Lung (tissue), 12 donors: ENCODE results near the gene NRCAM. TPM values are rescaled to one million over a fixed set of nuclear protein-coding genes. Genes with fewer than 3 reads are reported as not detected.
A peak's percentile ranks its signal among the peaks of the same experiment; 100 is the strongest.

Source experiments
- ATAC-seq: fragments of 200-7000 bp; cut with Tn5 transposase; one replicate; pipeline ENCODE4 v1.9.1; 2020; ENCODE audit warnings: moderate number of reproducible peaks; ENCODE audit not compliant: insufficient read depth, low FRiP score
- DNase-seq, 3 donors: peaks; one replicate each; pipeline ENCODE4 v3.0.0-alpha.2; 2013 to 2017
- H3K27ac ChIP-seq, 2 donors: one replicate each; pipeline ENCODE4 v1.5.1; 2013; ENCODE audit warnings: mild to moderate bottlenecking in 2 of 2, moderate library complexity in 2 of 2, control low read depth in 1 of 2, inconsistent platforms in 1 of 2, low read depth in 1 of 2, low read length in 1 of 2
- H3K27me3 ChIP-seq, 3 donors: one replicate each; pipeline ENCODE4 v1.5.1; 2013; ENCODE audit warnings: low read length in 2 of 3; ENCODE audit not compliant: control insufficient read depth in 3 of 3, insufficient read depth in 3 of 3
- H3K36me3 ChIP-seq, 4 donors: one replicate each; pipeline ENCODE4 v1.5.1; 2013; ENCODE audit warnings: low read length in 4 of 4, mild to moderate bottlenecking in 1 of 4, moderate library complexity in 1 of 4; ENCODE audit not compliant: control insufficient read depth in 4 of 4, insufficient read depth in 4 of 4
- H3K4me1 ChIP-seq, 5 donors: one replicate each; pipeline ENCODE4 v1.5.1; 2013; ENCODE audit warnings: low read length in 5 of 5, mild to moderate bottlenecking in 2 of 5, moderate library complexity in 1 of 5; ENCODE audit not compliant: control insufficient read depth in 5 of 5, insufficient read depth in 5 of 5
- H3K4me3 ChIP-seq: one replicate; pipeline ENCODE4 v1.5.1; 2013; ENCODE audit warnings: mild to moderate bottlenecking, control low read depth, moderate library complexity
- H3K9ac ChIP-seq, 2 donors: one replicate each; pipeline ENCODE4 v1.5.1; 2013; ENCODE audit warnings: low read length in 2 of 2, control low read depth in 1 of 2; ENCODE audit not compliant: insufficient read depth in 1 of 2
- H3K9me3 ChIP-seq, 4 donors: one replicate each; pipeline ENCODE4 v1.5.1; 2013; ENCODE audit warnings: low read length in 3 of 4, mild to moderate bottlenecking in 1 of 4, moderate library complexity in 1 of 4; ENCODE audit not compliant: control insufficient read depth in 4 of 4, insufficient read depth in 3 of 4
- CTCF ChIP-seq: IDR thresholded peaks from 2 replicates; pipeline ENCODE4 v1.5.1; 2012; ENCODE audit warnings: mild to moderate bottlenecking; ENCODE audit errors: control extremely low read depth, extremely low read depth
- WGBS, 2 donors: extraction: QIAGEN DNeasy Blood & Tissue Kit; methylation state at CpG; one replicate each; pipeline ENCODE4 v1.1.7; 2013; 5-methylcytosine and 5-hydroxymethylcytosine counted together
- polyA plus RNA-seq, 2 donors: library from polyadenylated mRNA; stranded (reverse); fragments of 200-250 nt; gene quantifications; one replicate each; pipeline ENCODE4 v1.2.1, GENCODE V29; 2013
- total RNA-seq, 2 donors: library from RNA; depleted of rRNA in 1 of 2; stranded (reverse); fragments of >200 nt in 1 of 2; gene quantifications; one replicate each; pipeline ENCODE4 v1.2.1, GENCODE V29; 2014 to 2021
- donor health status: control.
- donor health status: control.
- donor health status: Bipolar disorder and iron deficiency.
- donor health status: healthy.
- donor health status: DM: yes; HTN: yes; CAD: no.

NRCAM gene
- total and polyA plus RNA-seq, 4 donors, result 2.5 to 32.4 (median 11.0) TPM

GRCh38 chr7:108205311-108205710 is 250.9 kb downstream of the NRCAM start:
- H3K27me3 ChIP-seq, result peaks cover 0 to 2% (median 0%) of the 10 kb centered on the region in 3 donors
- H3K4me3 ChIP-seq, result no peak overlapping the region
- ATAC-seq, result no peak
- TF ChIP-seq CTCF, result no peak
- no peaks in the 10 kb centered on the region for H3K4me1 ChIP-seq
- H3K36me3 ChIP-seq, result no peaks in the 10 kb centered on the region
- H3K27ac ChIP-seq, result no peak overlapping the region
- DNase-seq, result no peak
- peaks cover 0 to 3% (median 0%) of the 10 kb centered on the region in 4 donors for H3K9me3 ChIP-seq
- H3K9ac ChIP-seq, result no peak overlapping the region

- peaks cover 0 to 4% (median 0%) of the 10 kb centered on the region in 4 donors for H3K9me3 ChIP-seq
- 84 to 93% methylated on average over 8 of the region's 8 CpGs for WGBS, 2 donors
- ATAC-seq (no peak), DNase-seq (no peak)
- no peak for TF ChIP-seq CTCF
- no peak overlapping the region for H3K4me3 ChIP-seq
- H3K4me1 ChIP-seq, result no peaks in the 10 kb centered on the region
- no peaks in the 10 kb centered on the region for H3K36me3 ChIP-seq
- no peak overlapping the region for H3K9ac ChIP-seq
- peaks cover 0 to 2% (median 0%) of the 10 kb centered on the region in 3 donors for H3K27me3 ChIP-seq
- no peak overlapping the region for H3K27ac ChIP-seq
Observed at GRCh38 chr7:108204281-108204796, 251.9 kb downstream of the NRCAM start.

GRCh38 chr7:108203537-108203936 is 252.7 kb downstream of the NRCAM start:
- H3K9me3 ChIP-seq, result peaks cover 0 to 5% (median 0%) of the 10 kb centered on the region in 4 donors
- no peak for ATAC-seq
- H3K27ac ChIP-seq, result no peak overlapping the region
- H3K36me3 ChIP-seq, result no peaks in the 10 kb centered on the region
- TF ChIP-seq CTCF, result no peak
- H3K4me1 ChIP-seq, result no peaks in the 10 kb centered on the region
- H3K27me3 ChIP-seq, result peaks cover 0 to 2% (median 0%) of the 10 kb centered on the region in 3 donors
- WGBS, 2 donors, result 56 to 58% methylated on average over 5 of the region's 5 CpGs
- no peak overlapping the region for H3K9ac ChIP-seq
- H3K4me3 ChIP-seq, result no peak overlapping the region
- DNase-seq, result peak in 1 of 3 donors; percentile 6

GRCh38 chr7:108202743-108203142 is 253.5 kb downstream of the NRCAM start:
- 64 to 76% methylated on average over 4 of the region's 4 CpGs for WGBS, 2 donors

More at GRCh38 chr7:108202743-108203142, 253.5 kb downstream of the NRCAM start:
- Histone ChIP-seq H3K27me3 (peaks cover 0 to 2% (median 0%) of the 10 kb centered on the region in 3 donors), H3K9ac (no peak overlapping the region), H3K4me1 (no peaks in the 10 kb centered on the region), H3K9me3 (peaks cover 0 to 5% (median 0%) of the 10 kb centered on the region in 4 donors), H3K27ac (no peak overlapping the region), H3K4me3 (no peak overlapping the region), H3K36me3 (no peaks in the 10 kb centered on the region)
- no peak for ATAC-seq
- TF ChIP-seq CTCF, result no peak
- DNase-seq, result no peak
